ENCODE data around the gene ANGPTL5.
"Not testable (repeated sequence)": the region's sequence is repeated elsewhere in the genome, so short reads cannot be mapped to it uniquely, and the experiment has no call there.

ANGPTL5 gene

GRCh38 chr11:101881586-101881985 is 34.7 kb downstream of the ANGPTL5 start:
- no peak for DNase-seq

- DNase-seq = peak; percentile 3
Observed at GRCh38 chr11:101880222-101880621, 36.1 kb downstream of the ANGPTL5 start.

- no peak for DNase-seq
Observed at GRCh38 chr11:101872171-101872882, 44.0 kb downstream of the ANGPTL5 start.

- DNase-seq = no peak
Observed at GRCh38 chr11:101870510-101870909, 45.8 kb downstream of the ANGPTL5 start.

- no peak for DNase-seq
Observed at GRCh38 chr11:101867951-101868350, 48.4 kb downstream of the ANGPTL5 start.

- DNase-seq = no peak
Observed at GRCh38 chr11:101866619-101867491, 49.5 kb downstream of the ANGPTL5 start.

- DNase-seq = no peak
Observed at GRCh38 chr11:101864098-101864497, 52.2 kb downstream of the ANGPTL5 start.

GRCh38 chr11:101863361-101863760 is 53.0 kb downstream of the ANGPTL5 start:
- no peak for DNase-seq

- DNase-seq = no peak
Observed at GRCh38 chr11:101862391-101863233, 53.7 kb downstream of the ANGPTL5 start.

- DNase-seq = peak; percentile 4
Observed at GRCh38 chr11:101860696-101861427, 55.5 kb downstream of the ANGPTL5 start.

- DNase-seq = not testable (repeated sequence)
Observed at GRCh38 chr11:101852260-101852659, 64.1 kb downstream of the ANGPTL5 start.

GRCh38 chr11:101848262-101848661 is 68.1 kb downstream of the ANGPTL5 start:
- DNase-seq = peak; percentile 0

GRCh38 chr11:101844608-101845007 is 71.7 kb downstream of the ANGPTL5 start:
- no peak for DNase-seq

- no peak for DNase-seq
Observed at GRCh38 chr11:101840704-101841103, 75.6 kb downstream of the ANGPTL5 start.

All from NCI-H1694 (cell line).